DMS114 treated with DMSO at 0.1 percent for 48 hours (cell line): ENCODE measurements around the gene ROM1.
"Not testable (repeated sequence)": the region's sequence is repeated elsewhere in the genome, so short reads cannot be mapped to it uniquely, and the experiment has no call there.

Source experiments
- DNase-seq: peaks from one replicate; lab custom pipeline; 2025; ENCODE audit not compliant: unreplicated experiment; lab: John Stamatoyannopoulos, UW

The ROM1 gene, protein sequence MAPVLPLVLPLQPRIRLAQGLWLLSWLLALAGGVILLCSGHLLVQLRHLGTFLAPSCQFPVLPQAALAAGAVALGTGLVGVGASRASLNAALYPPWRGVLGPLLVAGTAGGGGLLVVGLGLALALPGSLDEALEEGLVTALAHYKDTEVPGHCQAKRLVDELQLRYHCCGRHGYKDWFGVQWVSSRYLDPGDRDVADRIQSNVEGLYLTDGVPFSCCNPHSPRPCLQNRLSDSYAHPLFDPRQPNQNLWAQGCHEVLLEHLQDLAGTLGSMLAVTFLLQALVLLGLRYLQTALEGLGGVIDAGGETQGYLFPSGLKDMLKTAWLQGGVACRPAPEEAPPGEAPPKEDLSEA

DNA sequence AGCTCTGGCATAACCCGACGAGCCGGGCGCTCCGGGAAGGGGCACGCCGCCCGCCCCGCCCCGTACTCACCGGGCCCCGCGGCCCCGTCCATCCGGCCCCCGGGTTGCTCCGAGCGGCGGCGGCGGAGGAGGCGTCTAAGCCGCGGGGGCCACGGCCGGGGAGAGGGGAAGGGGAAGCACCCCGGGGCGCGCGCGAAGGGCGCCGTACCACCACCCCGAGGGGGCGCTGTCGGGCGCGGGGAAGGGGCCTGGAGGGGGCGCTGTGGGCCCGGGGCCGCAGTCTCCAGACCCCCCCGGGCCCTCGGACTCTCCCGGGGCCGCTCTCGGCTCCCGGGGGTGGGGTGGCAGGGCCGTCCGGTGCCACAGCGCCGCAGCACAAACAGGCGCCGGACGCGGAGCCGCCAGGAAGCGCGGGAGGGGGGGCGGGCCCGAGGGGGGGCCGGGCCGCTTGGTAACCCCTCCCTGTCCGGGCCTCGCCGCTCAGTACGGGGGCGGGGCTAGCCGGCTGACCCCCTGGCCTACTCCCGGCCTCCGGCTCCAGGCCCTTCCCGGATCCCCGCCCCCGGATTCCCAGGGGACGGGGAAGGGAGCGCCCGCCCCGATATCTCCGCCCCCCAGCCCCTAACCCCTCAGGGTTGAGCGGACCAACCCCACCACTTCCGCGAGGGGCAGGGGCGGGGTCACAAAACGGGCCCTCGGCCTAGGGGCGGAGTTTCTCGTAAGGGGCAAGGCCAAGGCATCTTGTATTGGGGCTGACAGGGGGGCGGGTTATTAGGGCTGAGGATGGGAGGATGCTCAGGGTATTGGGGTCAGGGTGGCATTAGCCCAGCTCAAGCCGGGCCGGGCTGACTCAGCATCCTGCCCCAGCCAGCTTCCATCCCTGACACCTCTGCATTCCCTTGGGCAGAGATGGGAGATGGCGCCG is at the start of gene ROM1, which contains the start of gene EML3:
TSS of gene ROM1 (plus strand) at position 892 of the 925 bp plus-strand sequence. CDS start at position 917, 25 bp downstream.
TSS of gene EML3 (minus strand) at position 410 of the 925 bp plus-strand sequence. CDS start at position 92, 318 bp downstream.
- peak; percentile 49 for DNase-seq

DNA sequence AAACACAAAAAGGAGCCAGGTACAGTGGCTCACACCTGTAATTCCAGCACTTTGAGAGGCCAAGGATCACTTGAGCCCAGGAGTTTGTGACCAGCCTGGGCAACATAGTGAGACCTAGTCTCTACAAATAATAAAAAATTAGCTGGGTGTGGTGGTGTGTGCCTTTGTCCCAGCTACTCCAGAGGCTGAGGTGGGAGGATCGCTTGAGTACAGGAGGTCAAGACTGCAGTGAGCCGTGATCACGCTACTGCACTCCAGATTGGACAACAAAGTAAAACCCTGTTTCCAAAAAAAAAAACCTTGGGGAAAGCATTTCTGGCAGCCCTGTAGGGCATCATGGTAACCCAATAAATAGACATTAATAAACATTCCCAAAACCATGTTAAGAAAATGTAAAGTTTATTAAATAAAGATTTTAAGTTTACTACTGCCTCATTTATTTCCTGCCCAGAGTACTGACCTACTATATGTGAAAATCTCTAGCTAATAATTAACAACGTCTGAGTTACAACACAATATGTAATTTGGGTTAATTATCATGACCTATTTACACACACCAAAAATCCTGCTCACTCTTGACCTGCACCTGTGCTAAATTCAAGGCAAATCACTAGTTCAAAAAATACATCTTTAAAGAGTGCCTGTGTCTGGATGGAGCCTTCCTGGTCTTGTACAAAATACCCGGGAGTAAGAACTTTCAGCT is 47.8 kb upstream of the ROM1 start:
- DNase-seq, result no peak

DNA sequence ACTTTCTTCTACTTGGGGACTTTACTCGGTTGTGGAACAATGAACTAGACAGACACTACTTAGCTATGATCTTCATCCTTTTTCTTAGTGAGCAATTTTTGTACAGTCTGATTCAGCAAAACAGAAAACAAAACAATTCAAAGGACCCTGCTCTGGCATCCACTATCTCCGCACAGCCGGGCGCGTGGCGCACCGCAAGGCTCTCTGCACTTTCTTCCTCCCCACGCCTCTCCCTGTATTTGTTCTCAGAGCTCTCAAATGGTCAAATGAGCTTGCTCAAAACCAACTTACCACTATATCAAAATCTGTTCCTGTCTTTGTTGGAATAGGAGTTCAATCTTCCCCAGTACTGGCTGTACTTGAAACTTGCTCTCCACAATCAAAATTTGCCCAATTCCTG is 46.8 kb upstream of the ROM1 start:
- DNase-seq, result no peak

DNA sequence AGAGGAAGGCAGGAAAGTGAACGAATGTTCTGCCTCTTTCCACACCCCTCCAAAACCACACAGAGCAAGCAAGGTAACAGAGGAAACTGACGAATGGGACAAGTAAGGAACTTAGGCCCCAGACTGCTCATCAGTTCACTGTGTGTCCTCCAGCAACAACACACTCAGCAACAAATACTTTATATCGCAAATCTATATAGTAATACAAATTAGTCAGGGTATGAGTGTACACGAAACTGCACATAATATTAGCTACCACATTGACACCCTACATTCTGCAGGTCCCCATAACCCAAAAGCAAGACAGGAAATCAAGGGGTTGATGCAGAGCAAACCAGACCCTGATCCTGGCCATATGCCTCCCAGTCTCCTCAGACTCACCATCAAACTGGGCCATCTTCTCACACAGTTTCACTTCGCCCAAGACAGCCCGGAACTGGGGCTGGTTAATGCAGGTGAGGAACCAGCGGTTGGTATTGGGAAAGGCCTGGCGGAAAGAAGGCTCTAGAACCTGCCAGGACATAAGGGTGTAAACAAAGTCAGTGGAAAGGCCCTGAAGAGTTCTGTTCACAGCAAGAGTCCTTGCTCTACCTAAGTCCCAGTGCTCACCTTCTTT is 45.9 kb upstream of the ROM1 start:
- no peak for DNase-seq

DNA sequence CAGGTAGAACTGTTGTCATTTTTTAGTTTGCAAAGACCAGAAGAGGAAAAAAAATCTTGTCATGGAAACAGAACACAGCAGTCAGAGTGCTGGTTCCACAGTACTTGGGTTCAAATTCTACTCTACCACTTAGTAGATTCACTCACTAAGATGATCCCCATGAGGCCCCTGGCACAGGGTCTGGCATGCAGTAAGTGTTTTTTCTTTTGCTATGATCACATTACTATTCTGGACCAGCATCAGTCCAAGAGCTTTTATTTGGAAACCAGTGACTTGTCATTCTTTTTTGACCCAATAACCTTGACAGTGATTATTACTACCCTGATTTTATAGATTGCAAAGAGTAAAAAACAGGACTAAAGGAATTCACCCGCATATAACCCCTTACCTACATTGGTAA is 43.4 kb upstream of the ROM1 start:
- DNase-seq, result no peak

DNA sequence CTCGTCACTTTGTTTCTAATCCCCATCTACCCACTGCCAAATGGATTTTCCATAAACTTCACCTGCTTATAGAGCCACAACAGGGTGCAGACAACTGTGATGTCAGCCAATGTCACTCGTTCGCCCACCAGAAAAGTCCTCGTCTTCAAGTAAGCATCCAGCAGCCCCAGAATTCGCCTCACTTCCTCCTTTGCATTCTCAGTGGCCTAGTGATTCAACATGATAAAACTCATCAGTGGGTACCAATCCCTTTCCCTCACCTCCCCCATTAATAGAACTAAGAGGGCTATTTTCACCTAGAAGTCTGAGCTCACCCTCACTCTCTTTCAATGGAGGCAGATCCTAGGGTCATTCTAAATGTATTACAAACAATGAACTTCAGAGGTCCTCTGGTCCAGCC is 42.2 kb upstream of the ROM1 start:
- not testable (repeated sequence) for DNase-seq

DNA sequence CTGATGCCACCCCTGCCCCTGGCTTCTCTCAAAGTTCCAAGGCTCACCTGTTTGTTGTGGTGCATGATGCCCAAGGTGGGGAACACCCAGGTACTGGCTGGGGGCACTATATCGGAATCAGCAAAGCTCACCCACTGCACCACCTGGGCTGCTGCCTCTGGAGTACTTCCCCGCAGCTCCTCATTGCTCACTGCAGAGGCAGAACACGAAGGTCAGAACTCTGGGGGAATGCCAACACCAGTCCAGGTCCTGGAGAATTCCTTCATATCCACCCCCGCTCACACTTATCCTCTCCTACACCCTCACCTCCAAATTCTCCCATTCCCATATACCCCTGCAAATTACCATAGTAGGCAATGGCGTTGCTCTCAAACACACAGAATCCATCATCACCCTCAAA is 41.6 kb upstream of the ROM1 start:
- DNase-seq, result not testable (repeated sequence)

DNA sequence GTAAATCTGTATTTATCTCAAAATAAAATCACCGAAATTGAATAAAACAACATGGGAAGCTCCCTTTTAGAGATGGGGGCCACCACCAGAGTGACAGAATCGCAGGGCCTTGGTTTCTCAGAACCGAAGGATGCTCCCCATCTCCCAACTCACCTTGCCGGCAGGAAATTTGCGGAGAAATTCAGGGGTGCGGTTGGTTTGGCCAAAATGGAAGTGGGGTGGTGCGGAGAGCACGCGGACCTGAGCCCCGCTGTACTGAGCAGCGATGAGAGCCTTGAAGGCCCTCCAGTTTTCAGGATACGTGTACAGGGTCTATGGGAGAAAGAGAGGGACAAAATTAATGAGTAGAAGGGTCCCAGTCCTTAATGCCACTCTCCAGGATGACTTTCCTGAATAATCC is 40.6 kb upstream of the ROM1 start:
- no peak for DNase-seq

DNA sequence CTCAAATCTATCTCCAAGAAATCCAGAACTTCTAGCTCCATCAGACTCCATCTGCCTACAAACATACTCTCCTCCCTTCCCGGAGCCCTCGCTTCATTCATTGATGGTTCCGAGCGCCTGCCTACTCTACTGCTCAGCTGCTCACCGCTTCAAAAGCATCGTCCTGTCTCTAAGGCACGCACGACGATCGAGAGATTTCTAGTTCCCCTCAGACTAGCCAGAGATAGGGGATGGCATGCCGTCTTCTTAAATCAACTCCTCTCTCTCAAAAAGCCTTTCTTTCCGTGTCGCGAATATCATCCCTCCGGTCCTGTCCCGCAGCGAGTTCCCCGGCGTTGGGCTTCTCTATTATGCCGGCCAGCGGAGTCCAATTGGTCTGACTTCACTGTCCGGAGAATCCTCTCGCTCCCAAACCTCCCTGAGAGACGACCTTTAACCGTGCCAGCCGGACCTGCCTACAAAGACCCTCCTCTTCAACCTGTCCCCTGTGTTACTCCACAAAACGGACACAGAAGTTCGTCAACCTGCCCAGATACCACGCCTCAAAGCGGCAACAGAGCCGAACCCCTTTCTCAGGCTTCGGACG is 40.0 kb upstream of the ROM1 start:
- DNase-seq, result no peak

DNA sequence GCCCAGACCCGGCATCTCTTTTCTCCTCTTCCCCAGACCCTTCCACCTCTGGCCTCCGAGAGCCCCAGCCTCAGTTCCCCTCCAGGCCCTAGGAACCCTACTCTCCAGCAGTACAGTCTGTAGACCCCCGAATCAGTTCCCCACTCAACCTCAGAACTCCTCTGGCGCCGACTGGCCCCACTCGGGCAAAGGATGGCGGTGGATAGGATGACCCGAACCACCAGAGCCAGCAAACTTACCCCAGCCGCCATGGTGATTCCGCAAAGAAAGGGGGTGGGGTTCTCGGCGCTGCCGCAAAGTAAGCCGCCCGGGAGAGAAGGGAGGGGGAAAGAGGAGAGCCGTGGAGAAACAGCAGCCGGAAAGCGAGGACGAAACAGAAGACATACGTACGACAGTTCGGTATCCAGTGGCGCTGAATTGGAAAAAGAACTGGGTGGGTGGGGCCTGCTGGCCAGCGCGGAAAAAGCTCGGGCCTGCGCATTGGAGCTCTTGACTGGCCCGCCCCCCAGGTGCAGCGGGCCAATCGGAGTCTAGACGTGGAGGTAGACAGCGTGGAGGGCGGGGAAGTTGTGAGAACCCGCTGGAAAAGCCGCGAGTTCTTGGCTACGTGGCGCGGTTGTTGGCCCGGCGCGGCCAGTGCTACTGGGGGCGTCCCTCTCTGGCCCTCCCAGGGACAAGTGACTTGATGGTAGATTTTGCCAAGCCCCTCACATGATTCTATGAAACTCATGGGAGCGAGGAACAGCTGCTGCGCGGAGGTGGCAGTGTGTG is 39.3 kb upstream of the ROM1 start, which contains the start of gene EEF1G:
TSS of gene EEF1G (minus strand) at position 300 of the 771 bp plus-strand sequence. CDS start at position 251, 49 bp downstream.
- peak; percentile 100 for DNase-seq

DNA sequence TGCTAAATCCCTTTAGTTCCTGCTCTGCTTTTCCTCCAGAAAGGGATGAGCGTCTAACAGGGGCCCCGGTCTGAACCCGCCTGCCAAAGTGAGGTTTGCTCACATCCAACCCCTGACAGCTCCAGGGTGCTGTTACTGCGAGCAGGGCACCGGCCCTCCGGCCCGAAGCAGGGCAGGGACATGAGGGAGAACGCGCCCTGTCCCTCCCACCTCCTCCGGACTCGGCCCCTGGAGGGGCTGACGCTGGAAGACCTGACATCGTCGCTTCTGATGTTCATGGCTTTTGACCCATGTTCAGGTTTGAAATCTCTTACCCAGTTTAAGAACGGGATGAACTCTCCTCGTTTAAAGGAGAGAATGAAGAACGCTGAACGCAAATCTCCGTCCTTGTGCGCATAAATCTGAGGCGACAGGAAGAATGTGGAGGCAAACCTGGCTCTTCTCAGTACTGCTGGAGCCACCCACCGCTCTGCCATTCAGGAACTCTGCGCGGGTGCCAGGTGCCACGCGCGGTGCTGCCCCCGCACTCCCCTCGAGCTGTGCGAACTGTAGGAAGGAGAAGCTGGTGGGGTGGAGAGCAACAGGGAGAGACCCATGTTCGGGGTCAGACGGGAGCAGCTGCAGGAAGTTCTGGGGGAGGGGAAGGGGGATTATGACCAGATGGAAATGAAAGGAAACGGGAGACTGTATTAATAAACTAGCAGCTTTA is 38.5 kb upstream of the ROM1 start:
- DNase-seq, result no peak

DNA sequence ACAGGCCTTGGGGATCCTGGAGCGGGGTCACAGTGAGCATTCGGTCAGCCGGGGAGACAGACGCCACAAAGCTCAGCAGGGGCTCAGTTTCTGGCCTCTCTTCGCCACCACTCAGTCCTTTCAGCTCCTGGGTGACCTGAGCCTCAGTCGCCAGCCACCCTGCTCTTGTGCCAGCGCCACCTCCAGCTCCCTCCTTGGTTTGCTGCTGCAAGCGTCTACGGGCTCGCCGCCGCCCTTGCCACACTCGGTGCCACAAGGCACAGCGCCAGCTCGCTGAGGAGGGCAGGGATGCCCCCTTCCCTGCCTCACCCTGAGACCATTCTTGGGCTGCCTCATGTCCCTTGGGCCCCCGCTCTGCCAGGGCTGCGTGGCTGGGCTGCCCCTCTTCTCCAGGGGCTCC is 37.9 kb upstream of the ROM1 start:
- DNase-seq, result no peak

DNA sequence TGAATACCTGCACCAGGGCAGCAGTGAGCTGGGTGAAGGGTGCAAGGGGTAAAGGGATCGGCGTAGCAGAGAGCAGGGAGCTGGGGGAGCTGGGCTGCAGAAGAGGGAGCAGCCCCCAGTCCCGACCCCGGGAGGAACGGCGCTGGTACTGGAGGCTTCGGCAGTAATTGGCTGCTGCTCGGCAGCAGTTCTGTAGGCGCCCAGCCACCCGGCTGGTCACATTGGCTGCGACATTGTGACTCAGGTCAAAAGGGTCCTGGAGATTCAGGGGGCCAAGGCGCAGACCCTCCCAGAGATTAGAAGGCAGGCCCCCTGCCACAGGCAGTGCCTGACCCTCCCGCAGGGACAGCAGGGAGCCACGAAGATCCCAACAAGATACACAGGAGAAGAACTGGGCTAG is 37.2 kb upstream of the ROM1 start:
- no peak for DNase-seq

DNA sequence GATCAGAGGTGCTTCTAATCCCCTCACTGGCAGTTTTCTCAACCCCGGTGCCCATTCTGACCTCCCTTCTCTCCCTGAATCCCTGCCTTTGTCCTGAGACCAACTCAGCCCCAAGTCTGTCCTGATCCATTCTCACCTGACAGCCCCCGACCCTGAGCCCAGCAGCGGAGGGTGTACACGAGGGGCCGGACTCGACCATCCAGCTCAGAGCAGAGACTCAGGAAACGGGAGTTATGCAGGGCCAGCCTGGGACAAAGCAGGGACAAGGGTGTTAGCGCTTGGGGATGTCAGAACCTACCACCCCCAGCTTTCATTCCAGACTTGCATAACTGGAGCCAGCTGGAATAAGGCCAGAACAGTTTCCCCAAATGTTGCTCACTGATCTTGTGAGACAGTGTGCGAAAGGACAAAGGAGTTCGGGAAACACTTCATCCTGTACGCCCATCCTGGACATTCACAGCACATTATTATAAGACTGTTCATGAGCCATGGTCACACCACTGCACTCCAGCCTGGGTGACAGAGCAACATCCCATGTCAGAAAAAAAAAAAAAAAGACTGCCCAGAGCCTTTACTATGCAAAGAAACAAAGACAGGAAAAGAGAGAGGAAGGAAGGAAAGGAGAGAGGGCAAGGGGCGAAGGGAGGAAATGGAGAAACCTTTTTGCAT is 35.9 kb upstream of the ROM1 start:
- no peak for DNase-seq

DNA sequence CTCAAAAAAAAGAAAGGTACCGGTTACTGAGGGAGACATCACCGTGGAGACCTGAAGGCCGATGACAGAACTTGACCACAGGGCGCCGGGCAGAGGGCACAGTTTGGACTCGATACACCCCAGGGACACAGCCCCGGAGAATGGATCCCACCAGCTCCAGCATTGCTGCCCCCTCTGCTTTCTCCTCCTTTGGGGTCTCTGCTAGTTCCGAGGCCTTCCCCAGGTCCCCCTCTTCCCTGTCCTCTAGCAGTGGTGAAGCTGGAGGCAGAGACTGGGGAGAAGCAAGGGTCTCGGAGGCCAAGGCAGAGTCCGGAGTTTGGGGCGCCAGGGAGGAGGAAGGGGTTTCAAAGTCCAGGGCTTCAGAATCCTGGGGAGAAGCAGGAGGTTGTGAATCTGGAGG is 34.5 kb upstream of the ROM1 start:
- DNase-seq, result no peak

DNA sequence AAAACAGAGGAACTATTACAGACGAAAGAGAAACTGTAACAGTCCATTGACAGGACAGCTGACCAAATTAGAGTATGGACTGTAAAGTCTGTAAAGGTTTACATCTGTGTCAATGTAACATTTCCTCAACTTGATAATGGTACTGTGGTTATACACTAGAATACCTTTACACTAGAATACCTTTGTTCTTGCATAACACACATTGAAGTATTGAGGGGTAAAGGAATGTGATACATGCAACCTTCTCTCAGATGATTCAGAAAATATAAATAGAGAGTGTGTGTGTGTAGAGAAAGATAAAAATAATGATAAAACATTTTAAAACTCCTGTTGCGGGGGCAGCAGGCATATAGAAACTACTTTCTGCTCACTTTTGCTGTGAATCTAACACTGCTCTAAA is 33.8 kb upstream of the ROM1 start:
- DNase-seq, result no peak

DNA sequence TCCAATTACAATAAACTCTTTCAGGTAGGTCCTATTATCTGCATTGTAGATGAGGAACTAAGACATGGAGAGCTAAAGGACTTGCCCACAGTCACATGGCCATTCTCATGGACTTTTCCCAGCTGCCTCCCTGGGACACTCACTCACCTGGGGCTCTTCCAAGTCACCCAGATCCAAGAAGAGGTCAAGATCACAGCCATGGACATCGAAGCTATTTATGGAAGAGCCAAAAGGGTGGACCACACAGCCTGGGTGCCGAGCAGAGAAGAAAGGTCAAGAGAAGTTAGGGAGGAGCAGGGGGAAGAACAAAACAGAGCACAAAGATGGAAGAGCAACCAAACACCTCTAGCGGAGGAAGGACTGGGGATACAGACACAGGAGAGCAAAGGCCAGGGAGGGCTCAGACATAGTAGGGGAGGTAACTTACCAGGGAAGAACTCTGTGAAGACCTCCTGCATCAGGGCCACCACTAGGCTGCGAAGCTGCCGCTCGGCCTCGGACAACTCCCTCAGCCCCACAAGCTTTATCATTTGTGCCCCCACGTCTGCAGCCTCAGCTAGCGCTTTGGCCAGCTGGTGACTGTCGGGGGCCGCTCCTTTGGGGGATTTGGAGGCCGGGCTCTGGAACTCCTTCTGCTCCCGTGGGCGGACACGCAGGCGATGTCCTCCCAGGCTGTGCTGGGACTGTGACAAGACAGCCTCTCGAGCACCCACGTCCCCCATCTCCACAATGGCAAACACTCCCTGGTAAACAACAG is 31.9 kb upstream of the ROM1 start:
- no peak for DNase-seq

DNA sequence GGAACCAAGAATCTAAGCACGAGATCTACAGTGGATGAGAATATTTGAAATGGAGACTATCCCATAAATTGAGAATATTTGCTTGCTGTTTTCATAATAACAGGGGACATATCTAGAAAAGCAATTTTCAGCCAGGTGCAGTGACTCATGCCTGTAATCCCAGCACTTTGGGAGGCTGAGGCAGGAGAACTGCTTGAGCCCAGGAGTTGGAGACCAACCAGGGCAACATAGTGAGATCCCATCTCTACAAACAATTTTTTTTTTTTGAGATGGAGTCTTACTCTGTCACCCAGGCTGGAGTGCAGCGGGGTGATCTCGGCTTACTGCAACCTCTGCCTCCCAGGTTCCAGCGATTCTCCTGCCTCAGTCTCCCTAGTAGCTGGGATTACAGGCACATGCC is 31.3 kb upstream of the ROM1 start:
- DNase-seq, result not testable (repeated sequence)
